ENCODE data around the gene AOAH.

AOAH gene

DNA sequence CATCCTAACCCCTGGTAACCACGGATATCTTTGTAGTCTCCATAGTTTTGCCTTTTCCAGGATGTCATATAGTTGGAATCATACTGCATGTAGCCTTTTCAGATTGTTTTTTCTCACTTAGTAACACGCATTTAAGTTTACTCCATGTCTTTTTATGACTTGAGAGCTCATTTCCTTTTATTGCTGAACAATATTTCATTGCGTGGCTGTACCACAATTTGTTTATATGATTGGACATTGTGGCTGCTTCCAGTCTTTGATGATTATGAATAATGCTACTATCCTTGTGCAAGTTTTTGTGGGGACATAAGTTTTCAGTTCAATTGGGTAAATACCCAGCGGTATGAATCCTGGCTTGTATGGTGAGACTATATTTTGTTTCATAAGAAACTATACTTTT, 60.8 kb downstream of the AOAH start:
- Histone ChIP-seq H3K4me1 (ENCODE audit: control insufficient read depth in 1 of 2, insufficient read depth in 1 of 2, low read depth in 1 of 2, low read length in 1 of 2) (peaks cover 9 to 10% of the 10 kb centered on the region in 2 experiments), H3K27me3 (no peaks in the 10 kb centered on the region), H3K36me3 (peaks cover 25% of the 10 kb centered on the region), H3K9me3 (no peaks in the 10 kb centered on the region), H3K4me3 (ENCODE audit: low read depth in 1 of 2, low read length in 1 of 2) (no peak overlapping the region), H3K27ac (no peak overlapping the region)
- TF ChIP-seq, protein P1, sequence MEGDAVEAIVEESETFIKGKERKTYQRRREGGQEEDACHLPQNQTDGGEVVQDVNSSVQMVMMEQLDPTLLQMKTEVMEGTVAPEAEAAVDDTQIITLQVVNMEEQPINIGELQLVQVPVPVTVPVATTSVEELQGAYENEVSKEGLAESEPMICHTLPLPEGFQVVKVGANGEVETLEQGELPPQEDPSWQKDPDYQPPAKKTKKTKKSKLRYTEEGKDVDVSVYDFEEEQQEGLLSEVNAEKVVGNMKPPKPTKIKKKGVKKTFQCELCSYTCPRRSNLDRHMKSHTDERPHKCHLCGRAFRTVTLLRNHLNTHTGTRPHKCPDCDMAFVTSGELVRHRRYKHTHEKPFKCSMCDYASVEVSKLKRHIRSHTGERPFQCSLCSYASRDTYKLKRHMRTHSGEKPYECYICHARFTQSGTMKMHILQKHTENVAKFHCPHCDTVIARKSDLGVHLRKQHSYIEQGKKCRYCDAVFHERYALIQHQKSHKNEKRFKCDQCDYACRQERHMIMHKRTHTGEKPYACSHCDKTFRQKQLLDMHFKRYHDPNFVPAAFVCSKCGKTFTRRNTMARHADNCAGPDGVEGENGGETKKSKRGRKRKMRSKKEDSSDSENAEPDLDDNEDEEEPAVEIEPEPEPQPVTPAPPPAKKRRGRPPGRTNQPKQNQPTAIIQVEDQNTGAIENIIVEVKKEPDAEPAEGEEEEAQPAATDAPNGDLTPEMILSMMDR (IDR thresholded peaks at IDR 0.05) = no peak

DNA sequence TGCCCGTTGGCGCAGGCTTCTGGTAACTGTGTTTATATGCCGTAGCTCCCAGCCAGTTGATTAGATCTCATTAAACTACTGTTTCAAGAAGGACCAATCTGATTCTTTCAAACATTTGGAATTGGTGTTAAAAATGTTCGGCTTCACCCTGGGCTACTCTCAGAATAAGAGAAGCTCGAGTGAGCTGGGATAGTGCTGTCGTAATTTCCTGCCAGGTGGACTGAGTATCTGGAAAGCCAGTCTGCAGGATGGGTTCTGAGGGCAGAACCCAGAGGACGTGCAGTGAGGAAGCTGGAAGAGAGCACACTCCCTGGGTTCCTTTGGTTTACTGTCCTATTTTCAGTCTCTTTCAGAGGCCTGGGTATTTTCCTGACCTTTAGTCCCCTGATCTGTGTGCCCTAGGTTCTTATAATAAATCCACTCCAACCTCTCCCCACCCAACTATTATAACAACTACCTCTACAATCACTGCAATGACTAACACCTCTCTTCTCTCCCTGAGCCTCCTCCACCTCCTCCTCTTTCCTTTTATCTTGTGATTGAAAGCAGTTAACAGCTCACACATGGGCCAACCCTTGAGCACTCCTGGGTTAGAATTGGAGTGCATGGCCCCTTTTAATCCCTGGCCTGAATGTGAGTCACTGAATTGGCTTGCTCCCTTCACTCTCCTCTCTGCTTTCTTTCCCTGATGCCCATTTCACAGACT, 63.0 kb downstream of the AOAH start:
- Histone ChIP-seq H3K9me3 (no peaks in the 10 kb centered on the region), H3K36me3 (peaks cover 21% of the 10 kb centered on the region), H3K27me3 (no peaks in the 10 kb centered on the region), H3K4me3 (ENCODE audit: low read depth in 1 of 2, low read length in 1 of 2) (no peak overlapping the region), H3K4me1 (ENCODE audit: control insufficient read depth in 1 of 2, insufficient read depth in 1 of 2, low read depth in 1 of 2, low read length in 1 of 2) (peaks cover 26 to 32% of the 10 kb centered on the region in 2 experiments), H3K27ac (peak overlapping the region; percentile 17)
- TF ChIP-seq, protein P1 (IDR thresholded peaks at IDR 0.05) = no peak

DNA sequence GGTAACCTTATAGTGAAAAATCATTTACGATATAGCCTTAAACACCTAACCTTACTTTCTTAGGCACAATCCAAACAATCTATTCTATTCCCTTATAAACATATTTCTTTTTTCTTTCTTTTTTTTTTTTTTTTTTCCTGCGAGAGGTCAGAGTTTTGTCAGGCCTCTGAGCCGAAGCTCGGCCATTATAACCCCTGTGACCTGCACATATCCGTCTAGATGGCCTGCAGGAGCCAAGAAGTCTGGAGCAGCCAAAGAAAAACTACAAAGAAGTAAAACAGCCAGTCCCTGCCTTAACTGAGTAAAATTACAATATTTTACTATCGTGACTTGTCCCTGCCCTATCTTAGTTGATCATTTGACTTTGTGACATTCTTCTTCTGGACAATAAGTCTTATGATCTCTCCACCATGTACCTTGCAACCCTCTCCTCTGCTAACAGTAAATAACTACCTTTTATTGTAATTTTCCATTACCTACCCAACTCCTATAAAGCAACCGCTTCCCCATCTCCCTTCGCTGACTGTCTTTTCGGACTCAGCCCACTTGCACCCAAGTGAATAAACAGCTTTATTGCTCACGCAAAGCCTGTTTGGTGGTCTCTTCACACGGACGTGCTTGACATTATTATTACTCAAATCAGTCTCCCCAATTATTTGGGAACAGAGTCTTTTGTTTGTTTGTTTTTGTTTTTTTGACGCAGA, 64.5 kb downstream of the AOAH start:
- Histone ChIP-seq H3K36me3 (peaks cover 31% of the 10 kb centered on the region), H3K9me3 (no peaks in the 10 kb centered on the region), H3K27ac (peak overlapping the region; percentile 80)

DNA sequence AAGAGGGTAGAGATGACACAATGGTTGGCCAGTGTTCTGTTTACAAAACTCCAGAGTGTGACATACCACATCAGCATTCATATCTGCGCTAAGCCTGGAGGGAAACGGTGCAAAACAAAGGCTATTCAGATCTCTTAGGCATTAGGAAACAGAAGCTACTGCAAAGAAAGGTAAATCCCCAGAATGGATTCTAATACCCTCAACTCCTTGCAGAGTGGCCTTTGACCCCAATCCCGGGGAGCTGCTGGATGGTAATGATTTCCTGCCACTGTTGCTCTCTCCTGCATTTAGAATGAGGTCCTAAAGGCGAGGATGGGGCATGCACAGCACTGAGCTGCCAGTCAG, 65.2 kb downstream of the AOAH start:
- Histone ChIP-seq H3K36me3 (peaks cover 32% of the 10 kb centered on the region), H3K9me3 (no peaks in the 10 kb centered on the region), H3K4me3 (ENCODE audit: low read depth in 1 of 2, low read length in 1 of 2) (no peak overlapping the region), H3K27me3 (no peaks in the 10 kb centered on the region), H3K27ac (peak overlapping the region; percentile 80), H3K4me1 (ENCODE audit: control insufficient read depth in 1 of 2, insufficient read depth in 1 of 2, low read depth in 1 of 2, low read length in 1 of 2) (peaks cover 26 to 33% of the 10 kb centered on the region in 2 experiments)
- TF ChIP-seq, protein P1 (IDR thresholded peaks at IDR 0.05) = no peak

More for the DNA sequence above, 64.5 kb downstream of the AOAH start:
- Histone ChIP-seq H3K27me3 (no peaks in the 10 kb centered on the region), H3K4me1 (ENCODE audit: control insufficient read depth in 1 of 2, insufficient read depth in 1 of 2, low read depth in 1 of 2, low read length in 1 of 2) (peaks cover 26 to 33% of the 10 kb centered on the region in 2 experiments), H3K4me3 (ENCODE audit: low read depth in 1 of 2, low read length in 1 of 2) (no peak overlapping the region)
- TF ChIP-seq, protein P1 (IDR thresholded peaks at IDR 0.05) = no peak

DNA sequence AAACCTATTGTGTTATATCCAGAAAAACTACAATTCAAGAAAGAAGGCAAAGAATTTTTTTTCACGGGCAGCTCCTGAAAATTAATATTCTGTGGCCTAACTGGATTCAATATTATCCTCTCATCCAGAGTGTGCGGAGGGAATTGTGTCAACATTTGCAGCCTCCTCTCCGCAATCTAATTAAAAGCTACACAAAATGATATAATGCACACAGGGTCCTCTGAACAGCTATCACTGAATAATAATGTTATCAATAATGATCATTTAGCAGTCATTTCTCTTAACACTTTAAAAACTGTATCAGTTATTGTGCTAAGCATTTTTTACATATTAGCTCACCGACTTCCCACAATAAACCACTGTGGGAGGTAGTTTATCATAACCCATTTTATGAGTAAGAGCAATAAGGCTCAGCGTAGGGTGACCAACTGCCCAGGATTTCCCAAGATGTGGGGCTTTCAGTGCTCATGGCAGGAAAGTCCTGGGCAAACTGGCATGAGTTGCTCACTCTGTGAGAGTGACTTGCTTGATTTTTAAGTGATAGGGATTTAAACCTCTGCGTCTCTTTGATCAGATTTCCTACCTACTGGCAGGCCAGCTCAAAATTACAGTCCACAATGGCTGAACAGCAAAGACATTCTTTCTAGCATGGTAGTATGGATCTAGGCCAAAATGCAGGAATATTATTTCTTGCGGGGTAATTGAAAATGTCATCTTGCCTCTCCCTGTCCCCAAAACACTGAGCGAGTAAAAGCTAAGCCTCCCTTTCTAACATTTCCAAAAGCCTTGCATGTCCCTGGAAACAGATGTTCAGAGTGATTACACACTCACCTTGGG, 65.7 kb downstream of the AOAH start:
- peaks cover 35% of the 10 kb centered on the region for H3K36me3 ChIP-seq
- peaks cover 26 to 33% of the 10 kb centered on the region in 2 experiments for H3K4me1 ChIP-seq (ENCODE audit: control insufficient read depth in 1 of 2, insufficient read depth in 1 of 2, low read depth in 1 of 2, low read length in 1 of 2)
- no peaks in the 10 kb centered on the region for H3K9me3 ChIP-seq
- no peak overlapping the region for H3K4me3 ChIP-seq (ENCODE audit: low read depth in 1 of 2, low read length in 1 of 2)
- H3K27ac ChIP-seq = peak overlapping the region; percentile 80
- TF ChIP-seq, protein P1 (IDR thresholded peaks at IDR 0.05) = no peak
- H3K27me3 ChIP-seq = no peaks in the 10 kb centered on the region
